Measurements from ENCODE around the gene CYP26C1. TPM values are rescaled to one million over a fixed set of nuclear protein-coding genes. Genes with fewer than 3 reads are reported as not detected.

CYP26C1 gene
- total RNA-seq, 1 experiment from 2014 or later, result 0.07 TPM

DNA sequence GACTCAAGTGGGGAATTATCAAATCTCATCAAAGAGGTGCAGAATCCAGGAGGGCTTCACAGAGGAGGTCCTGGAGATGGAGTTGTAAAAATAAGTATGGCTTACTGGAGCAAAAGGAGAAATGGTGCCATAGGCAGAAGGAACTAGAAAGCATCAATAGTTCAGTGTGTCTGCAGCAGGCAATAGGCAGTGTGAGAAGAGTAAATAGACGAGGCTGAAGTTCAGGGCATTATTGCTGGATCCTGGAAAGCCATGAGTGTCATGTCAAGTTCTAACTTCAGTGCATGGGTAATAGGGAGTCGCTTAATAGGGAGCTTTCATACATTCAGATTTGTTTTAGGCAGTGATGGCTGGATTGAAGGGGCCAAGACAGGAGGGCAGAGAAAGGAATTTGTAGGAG, 52.4 kb downstream of the CYP26C1 start:
- Histone ChIP-seq H3K9ac (ENCODE audit: low read length) (no peak overlapping the region), H3K27me3 (ENCODE audit: insufficient read depth, low read length) (no peaks in the 10 kb centered on the region), H2AFZ (ENCODE audit: low read depth, low read length, poor library complexity, severe bottlenecking) (no peak overlapping the region), H3K36me3 (ENCODE audit: control insufficient read depth in 1 of 2, insufficient read depth in 2 of 2, low read length in 2 of 2) (no peaks in the 10 kb centered on the region), H3K4me1 (ENCODE audit: control insufficient read depth in 1 of 2, insufficient read depth in 2 of 2, low read length in 2 of 2) (peaks cover 0 to 5% of the 10 kb centered on the region in 2 experiments; a peak in 2 of 4 replicates), H3K4me2 (ENCODE audit: low read length) (no peak overlapping the region), H3K27ac (ENCODE audit: low read depth, low read length) (no peak overlapping the region), H3K79me2 (ENCODE audit: insufficient read depth, low read length) (no peaks in the 10 kb centered on the region), H3K4me3 (replicated peaks in 1 of 2; ENCODE audit: low read depth in 1 of 2, low read length in 2 of 2) (no peak overlapping the region), H4K20me1 (ENCODE audit: insufficient read depth) (no peaks in the 10 kb centered on the region), H3K9me2 (ENCODE audit: insufficient read depth) (no peaks in the 10 kb centered on the region), H3K9me3 (ENCODE audit: control insufficient read depth in 1 of 2, insufficient read depth in 1 of 2, low read depth in 1 of 2, low read length in 2 of 2) (no peaks in the 10 kb centered on the region)
- no TSS peak for BruUV-seq (replicated peaks)
- POLR2A ChIA-PET, result no interaction called here
- no peak for DNase-seq (ENCODE audit: low read depth, low spot score)
- RAD21 ChIA-PET (ENCODE audit: low non-redundant PET in 1 of 2, low total read pairs in 2 of 2, uncharacterized antibody in 2 of 2, unreplicated experiment in 2 of 2), result no interaction called here
- TF ChIP-seq SRF (IDR thresholded peaks at IDR 0.05; ENCODE audit: low read depth) (no peak), ZBTB33 (IDR thresholded peaks at IDR 0.05; ENCODE audit: extremely low read depth, insufficient replicate concordance, low read length) (no peak), CBX3 (IDR thresholded peaks at IDR 0.05; ENCODE audit: low read depth) (no peak), ZNF274 (IDR thresholded peaks at IDR 0.05; ENCODE audit: low read depth, low read length) (no peak), FOSL1 (IDR thresholded peaks at IDR 0.05; ENCODE audit: low read depth) (no peak), ZFX (IDR thresholded peaks at IDR 0.05) (no peak), EZH2phosphoT487 (IDR thresholded peaks at IDR 0.05; ENCODE audit: borderline replicate concordance) (no peak), CEBPB (IDR thresholded peaks at IDR 0.05; ENCODE audit: low read depth) (no peak), TCF7L2 (IDR thresholded peaks at IDR 0.05; ENCODE audit: borderline replicate concordance, extremely low read depth, insufficient read depth, insufficient read length) (no peak), YY1 (IDR thresholded peaks at IDR 0.05; ENCODE audit: extremely low read depth, insufficient replicate concordance, low read depth, low read length) (no peak), RAD21 (IDR thresholded peaks at IDR 0.05; ENCODE audit: low read depth) (no peak)
- TF ChIP-seq, protein P1, sequence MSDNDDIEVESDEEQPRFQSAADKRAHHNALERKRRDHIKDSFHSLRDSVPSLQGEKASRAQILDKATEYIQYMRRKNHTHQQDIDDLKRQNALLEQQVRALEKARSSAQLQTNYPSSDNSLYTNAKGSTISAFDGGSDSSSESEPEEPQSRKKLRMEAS (IDR thresholded peaks at IDR 0.05), result no peak
- intact Hi-C loops (cut with micrococcal nuclease), result no loop called here
- CTCF ChIA-PET, result no interaction called here
- ATAC-seq, result no peak

All from HCT116 (cell line).